BJ (cell line): ENCODE data around the gene GPRIN1. TPM values are rescaled to one million over a fixed set of nuclear protein-coding genes. Genes with fewer than 3 reads are reported as not detected.

Experiments
- CTCF ChIA-PET: fragments of 350-600 bp; formaldehyde crosslinking; extraction: SDS; loops from one replicate; lab custom pipeline; 2021; ENCODE audit warnings: antibody characterized with exemption, inconsistent platforms; lab: Yijun Ruan, JAX
- POLR2A ChIA-PET: fragments of 300-600 bp; sonication (Branson Sonifier 250); formaldehyde crosslinking; extraction: SDS; loops from one replicate; lab custom pipeline; 2021; ENCODE audit warnings: antibody characterized with exemption; lab: Charles Lee
- DNase-seq: peaks from one replicate; pipeline ENCODE4 v3.0.0-alpha.2; 2011; ENCODE audit warnings: low read depth
- H3K27me3 ChIP-seq: 2 replicates; pipeline ENCODE4 v1.6.0; 2011; ENCODE audit warnings: low read length; ENCODE audit not compliant: control insufficient read depth, insufficient read depth
- H3K36me3 ChIP-seq: 2 replicates; pipeline ENCODE4 v1.5.1; 2011; ENCODE audit warnings: low read length; ENCODE audit not compliant: control insufficient read depth, insufficient read depth
- H3K4me3 ChIP-seq: 2 replicates; pipeline ENCODE4 v1.5.1; 2011; ENCODE audit warnings: low read depth, mild to moderate bottlenecking, control low read depth, low read length
- polyA plus RNA-seq: library from polyadenylated mRNA; depleted of rRNA; stranded (reverse); fragments of >200 nt; gene quantifications from 2 replicates; pipeline ENCODE4 v1.2.3, GENCODE V29; 2011
- TF ChIP-seq, protein P1 (sequence below): IDR thresholded peaks from 2 replicates; pipeline ENCODE4 v1.5.1; 2011; ENCODE audit warnings: low read depth, mild to moderate bottlenecking, control low read depth, inconsistent platforms, low read length, moderate library complexity; ENCODE audit not compliant: insufficient read depth

The GPRIN1 gene
- polyA plus RNA-seq, 1 experiment: 2.4 TPM

GRCh38 chr5:176579323-176579722 lies 30.6 kb downstream of the GPRIN1 start:
- TF ChIP-seq, protein P1, sequence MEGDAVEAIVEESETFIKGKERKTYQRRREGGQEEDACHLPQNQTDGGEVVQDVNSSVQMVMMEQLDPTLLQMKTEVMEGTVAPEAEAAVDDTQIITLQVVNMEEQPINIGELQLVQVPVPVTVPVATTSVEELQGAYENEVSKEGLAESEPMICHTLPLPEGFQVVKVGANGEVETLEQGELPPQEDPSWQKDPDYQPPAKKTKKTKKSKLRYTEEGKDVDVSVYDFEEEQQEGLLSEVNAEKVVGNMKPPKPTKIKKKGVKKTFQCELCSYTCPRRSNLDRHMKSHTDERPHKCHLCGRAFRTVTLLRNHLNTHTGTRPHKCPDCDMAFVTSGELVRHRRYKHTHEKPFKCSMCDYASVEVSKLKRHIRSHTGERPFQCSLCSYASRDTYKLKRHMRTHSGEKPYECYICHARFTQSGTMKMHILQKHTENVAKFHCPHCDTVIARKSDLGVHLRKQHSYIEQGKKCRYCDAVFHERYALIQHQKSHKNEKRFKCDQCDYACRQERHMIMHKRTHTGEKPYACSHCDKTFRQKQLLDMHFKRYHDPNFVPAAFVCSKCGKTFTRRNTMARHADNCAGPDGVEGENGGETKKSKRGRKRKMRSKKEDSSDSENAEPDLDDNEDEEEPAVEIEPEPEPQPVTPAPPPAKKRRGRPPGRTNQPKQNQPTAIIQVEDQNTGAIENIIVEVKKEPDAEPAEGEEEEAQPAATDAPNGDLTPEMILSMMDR: no peak
- CTCF ChIA-PET: interaction anchor here (0.6 to 2.4 kb wide), 5 partner anchors 12 to 163 kb away, joined by 3 to 7 read pairs (median 3); partner anchors contain the start of genes CLTB and TSPAN17
- DNase-seq: no peak
- POLR2A ChIA-PET: no interaction called here
- no peaks in the 10 kb centered on the region; the same call in 1 of the 2 replicates for H3K27me3 ChIP-seq
- no peak overlapping the region for H3K4me3 ChIP-seq
- H3K36me3 ChIP-seq: no peaks in the 10 kb centered on the region

GRCh38 chr5:176578391-176578808 lies 31.6 kb downstream of the GPRIN1 start:
- DNase-seq: no peak
- TF ChIP-seq, protein P1: peak; percentile 62
- CTCF ChIA-PET: interaction anchor here (0.9 to 2.4 kb wide), 6 partner anchors 10 to 162 kb away, joined by 3 to 7 read pairs (median 4); partner anchors contain the start of genes CLTB and TSPAN17
- Histone ChIP-seq H3K4me3 (no peak overlapping the region), H3K27me3 (no peaks in the 10 kb centered on the region; the same call in 1 of the 2 replicates), H3K36me3 (no peaks in the 10 kb centered on the region)
- POLR2A ChIA-PET: no interaction called here

GRCh38 chr5:176577312-176578176 lies 32.4 kb downstream of the GPRIN1 start:
- Histone ChIP-seq H3K27me3 (no peaks in the 10 kb centered on the region; the same call in 1 of the 2 replicates), H3K4me3 (no peak overlapping the region), H3K36me3 (no peaks in the 10 kb centered on the region)
- DNase-seq: no peak
- ChIA-PET CTCF (interaction anchor here (1.2 to 2.4 kb wide), 3 partner anchors 10 to 69 kb away, joined by 4 to 7 read pairs (median 7); partner anchors contain the start of gene TSPAN17), POLR2A (no interaction called here)
- TF ChIP-seq, protein P1: no peak

GRCh38 chr5:176575488-176576422 lies 34.2 kb downstream of the GPRIN1 start:
- ChIA-PET CTCF (interaction anchor here (1.0 to 3.3 kb wide), 3 partner anchors 8 to 160 kb away, joined by 3 to 18 read pairs (median 8); partner anchors contain the start of gene CLTB), POLR2A (no interaction called here)
- no peak for DNase-seq
- no peaks in the 10 kb centered on the region for H3K36me3 ChIP-seq
- TF ChIP-seq, protein P1: no peak
- H3K27me3 ChIP-seq: no peaks in the 10 kb centered on the region; the same call in 1 of the 2 replicates
- H3K4me3 ChIP-seq: no peak overlapping the region
